Measurements from ENCODE around the gene SCN8A.

Gene SCN8A

DNA sequence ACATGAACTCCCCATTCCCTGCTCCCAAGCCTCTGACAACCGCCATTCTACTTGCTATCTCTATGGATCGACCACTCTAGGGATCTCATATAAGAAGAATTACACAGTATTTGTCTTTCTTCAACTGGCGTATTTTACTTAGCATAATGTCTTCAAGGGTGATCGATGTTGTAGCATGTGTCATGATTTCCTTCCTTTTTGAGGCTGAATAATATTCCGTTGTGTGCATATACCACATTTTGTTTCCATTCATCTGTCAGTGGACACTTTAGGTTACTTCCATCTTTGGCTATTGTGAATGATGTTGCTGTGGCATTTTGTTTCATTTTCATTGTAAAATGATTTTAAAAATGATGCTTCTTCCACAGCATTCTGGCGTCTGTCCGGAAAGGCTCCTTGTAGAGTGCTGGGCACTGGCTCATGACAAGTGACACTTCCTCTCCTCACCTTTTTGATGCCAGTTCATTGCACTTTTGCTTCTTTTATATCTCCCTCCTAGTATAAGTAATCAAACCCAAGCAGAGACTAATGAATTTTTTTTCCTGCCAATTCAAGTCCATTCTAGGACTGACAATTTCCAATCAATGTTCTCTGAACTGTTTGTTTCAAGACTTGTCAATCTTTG, 39.3 kb downstream of the SCN8A start:
- Histone ChIP-seq H2BK5ac (ENCODE audit: low read depth, low read length, poor library complexity) (no peak overlapping the region), H3K18ac (ENCODE audit: low read length) (no peak overlapping the region), H3K9me3 (ENCODE audit: insufficient read depth, low read depth, low read length) (no peaks in the 10 kb centered on the region), H4K8ac (ENCODE audit: low read depth, low read length) (no peak overlapping the region), H2AK5ac (ENCODE audit: low read length) (no peak overlapping the region), H2BK120ac (ENCODE audit: insufficient read depth, low read length, poor library complexity) (no peak overlapping the region), H3K4me3 (ENCODE audit: low read depth, low read length) (no peak overlapping the region), H4K12ac (ENCODE audit: low read depth, low read length) (no peak overlapping the region), H3K4me2 (ENCODE audit: low read length) (no peak overlapping the region), H3K4ac (ENCODE audit: low read depth, low read length) (no peak overlapping the region), H3K79me2 (ENCODE audit: control insufficient read depth, insufficient read depth, low read length, poor library complexity) (no peaks in the 10 kb centered on the region), H3K36me3 (ENCODE audit: control insufficient read depth in 1 of 2, insufficient read depth in 2 of 2, low read length in 2 of 2) (no peaks in the 10 kb centered on the region), H3K79me1 (ENCODE audit: low read length) (no peaks in the 10 kb centered on the region), H4K91ac (ENCODE audit: low read depth, low read length) (no peak overlapping the region), H3K23ac (ENCODE audit: low read length) (no peak overlapping the region), H3K27me3 (ENCODE audit: insufficient read depth, low read length) (no peaks in the 10 kb centered on the region), H3K9ac (ENCODE audit: low read length) (no peak overlapping the region), H2BK12ac (ENCODE audit: low read length) (no peak overlapping the region), H3K14ac (ENCODE audit: low read length) (no peak overlapping the region), H3K27ac (ENCODE audit: low read depth, low read length) (no peak overlapping the region), H3K4me1 (ENCODE audit: control insufficient read depth in 1 of 2, insufficient read depth in 2 of 2, low read length in 2 of 2) (no peaks in the 10 kb centered on the region), H2AFZ (ENCODE audit: insufficient read depth, low read length, poor library complexity) (no peak overlapping the region)
- no CpG with 5 or more reads among the region's 7 CpGs for WGBS (ENCODE audit: extremely low coverage, insufficient coverage, insufficient read length)
- no peak for DNase-seq

DNA sequence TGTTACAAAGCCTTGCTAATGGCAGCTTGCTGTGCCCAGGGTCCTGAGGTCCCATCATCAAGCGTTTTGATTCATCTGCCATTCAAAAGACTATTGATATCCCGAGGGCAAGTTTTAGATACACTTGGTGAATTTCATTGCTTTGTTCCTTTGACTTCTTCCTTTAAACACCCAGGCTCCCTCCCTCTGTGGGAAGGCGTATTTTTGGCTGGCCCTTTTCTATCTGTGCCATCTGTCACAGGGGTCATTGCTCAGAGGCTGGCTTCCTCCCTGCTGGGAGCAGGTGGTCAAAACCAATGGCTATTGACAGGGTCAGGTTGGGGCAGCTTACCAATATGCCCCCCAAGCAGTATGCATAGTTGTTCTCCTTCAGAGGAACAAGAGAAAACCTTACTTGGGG, 40.0 kb downstream of the SCN8A start:
- Histone ChIP-seq H3K79me2 (ENCODE audit: control insufficient read depth, insufficient read depth, low read length, poor library complexity) (no peaks in the 10 kb centered on the region), H3K79me1 (ENCODE audit: low read length) (no peaks in the 10 kb centered on the region), H3K4me2 (ENCODE audit: low read length) (no peak overlapping the region), H3K27ac (ENCODE audit: low read depth, low read length) (no peak overlapping the region), H3K18ac (ENCODE audit: low read length) (no peak overlapping the region), H3K4me3 (ENCODE audit: low read depth, low read length) (no peak overlapping the region), H3K14ac (ENCODE audit: low read length) (no peak overlapping the region), H4K12ac (ENCODE audit: low read depth, low read length) (no peak overlapping the region), H3K4me1 (ENCODE audit: control insufficient read depth in 1 of 2, insufficient read depth in 2 of 2, low read length in 2 of 2) (no peaks in the 10 kb centered on the region), H2AFZ (ENCODE audit: insufficient read depth, low read length, poor library complexity) (no peak overlapping the region), H2BK12ac (ENCODE audit: low read length) (no peak overlapping the region), H3K9ac (ENCODE audit: low read length) (no peak overlapping the region), H3K27me3 (ENCODE audit: insufficient read depth, low read length) (no peaks in the 10 kb centered on the region), H3K4ac (ENCODE audit: low read depth, low read length) (no peak overlapping the region), H3K23ac (ENCODE audit: low read length) (no peak overlapping the region), H3K9me3 (ENCODE audit: insufficient read depth, low read depth, low read length) (no peaks in the 10 kb centered on the region), H4K8ac (ENCODE audit: low read depth, low read length) (no peak overlapping the region), H2BK120ac (ENCODE audit: insufficient read depth, low read length, poor library complexity) (no peak overlapping the region), H2AK5ac (ENCODE audit: low read length) (no peak overlapping the region), H2BK5ac (ENCODE audit: low read depth, low read length, poor library complexity) (no peak overlapping the region), H4K91ac (ENCODE audit: low read depth, low read length) (no peak overlapping the region), H3K36me3 (ENCODE audit: control insufficient read depth in 1 of 2, insufficient read depth in 2 of 2, low read length in 2 of 2) (no peaks in the 10 kb centered on the region)
- no peak for DNase-seq
- no CpG with 5 or more reads among the region's 3 CpGs for WGBS (ENCODE audit: extremely low coverage, insufficient coverage, insufficient read length)

DNA sequence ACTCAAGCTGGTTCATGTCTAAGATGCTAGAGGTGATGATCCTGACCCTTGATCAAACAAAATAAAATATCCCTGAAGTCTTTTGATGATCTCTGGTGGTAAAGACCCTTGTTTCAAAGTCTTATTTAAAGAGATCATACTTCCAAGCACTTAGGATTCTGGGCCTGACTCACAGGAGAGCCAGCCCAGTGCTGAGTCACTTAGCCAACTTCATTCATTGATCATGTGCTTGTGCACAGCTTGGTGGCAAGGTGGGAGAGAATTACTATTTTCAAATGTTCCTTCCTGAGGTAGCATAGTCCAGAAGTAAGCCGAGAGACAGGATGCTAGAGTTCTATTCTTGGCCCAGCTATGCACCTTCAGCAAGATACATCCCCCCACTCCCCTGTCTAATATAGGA, 40.6 kb downstream of the SCN8A start:
- DNase-seq, result no peak
- Histone ChIP-seq H3K36me3 (ENCODE audit: control insufficient read depth in 1 of 2, insufficient read depth in 2 of 2, low read length in 2 of 2) (no peaks in the 10 kb centered on the region), H3K79me1 (ENCODE audit: low read length) (no peaks in the 10 kb centered on the region), H3K4me2 (ENCODE audit: low read length) (no peak overlapping the region), H3K79me2 (ENCODE audit: control insufficient read depth, insufficient read depth, low read length, poor library complexity) (no peaks in the 10 kb centered on the region), H3K18ac (ENCODE audit: low read length) (no peak overlapping the region), H3K27me3 (ENCODE audit: insufficient read depth, low read length) (no peaks in the 10 kb centered on the region), H3K14ac (ENCODE audit: low read length) (no peak overlapping the region), H3K4me1 (ENCODE audit: control insufficient read depth in 1 of 2, insufficient read depth in 2 of 2, low read length in 2 of 2) (no peaks in the 10 kb centered on the region), H3K4ac (ENCODE audit: low read depth, low read length) (no peak overlapping the region), H2AK5ac (ENCODE audit: low read length) (no peak overlapping the region), H2AFZ (ENCODE audit: insufficient read depth, low read length, poor library complexity) (no peak overlapping the region), H3K27ac (ENCODE audit: low read depth, low read length) (no peak overlapping the region), H3K4me3 (ENCODE audit: low read depth, low read length) (no peak overlapping the region), H2BK5ac (ENCODE audit: low read depth, low read length, poor library complexity) (no peak overlapping the region), H3K9me3 (ENCODE audit: insufficient read depth, low read depth, low read length) (no peaks in the 10 kb centered on the region), H3K9ac (ENCODE audit: low read length) (no peak overlapping the region), H2BK12ac (ENCODE audit: low read length) (no peak overlapping the region), H4K8ac (ENCODE audit: low read depth, low read length) (no peak overlapping the region), H2BK120ac (ENCODE audit: insufficient read depth, low read length, poor library complexity) (no peak overlapping the region), H4K91ac (ENCODE audit: low read depth, low read length) (no peak overlapping the region), H4K12ac (ENCODE audit: low read depth, low read length) (no peak overlapping the region), H3K23ac (ENCODE audit: low read length) (no peak overlapping the region)
- WGBS (ENCODE audit: extremely low coverage, insufficient coverage, insufficient read length), result no CpG with 5 or more reads among the region's 1 CpG

DNA sequence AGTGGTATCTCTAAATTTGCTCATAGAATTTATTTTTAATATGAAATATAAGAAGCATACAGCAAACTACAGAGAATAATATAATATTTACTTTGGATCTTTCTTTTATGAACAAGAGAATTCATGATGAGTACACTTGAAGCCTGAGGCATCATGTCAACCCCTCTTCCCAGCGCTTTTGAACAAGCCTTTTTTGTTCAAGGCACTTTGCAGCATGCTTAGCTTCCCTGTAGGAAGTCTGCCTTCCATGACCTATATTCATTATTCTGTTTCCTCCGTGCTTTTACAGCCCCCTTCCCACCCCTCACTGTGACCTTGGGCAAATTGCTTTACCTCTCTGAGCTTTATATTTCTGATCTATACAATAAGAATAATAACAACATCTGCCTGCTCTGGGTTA, 41.6 kb downstream of the SCN8A start:
- H3K4me3 ChIP-seq (ENCODE audit: low read depth, low read length), result no peak overlapping the region
- H2BK12ac ChIP-seq (ENCODE audit: low read length), result no peak overlapping the region
- DNase-seq, result no peak
- no peak overlapping the region for H3K4me2 ChIP-seq (ENCODE audit: low read length)
- H3K27me3 ChIP-seq (ENCODE audit: insufficient read depth, low read length), result no peaks in the 10 kb centered on the region
- H3K9me3 ChIP-seq (ENCODE audit: insufficient read depth, low read depth, low read length), result no peaks in the 10 kb centered on the region
- H3K79me1 ChIP-seq (ENCODE audit: low read length), result no peaks in the 10 kb centered on the region
- no peak overlapping the region for H3K27ac ChIP-seq (ENCODE audit: low read depth, low read length)
- H4K8ac ChIP-seq (ENCODE audit: low read depth, low read length), result no peak overlapping the region
- H2AK5ac ChIP-seq (ENCODE audit: low read length), result no peak overlapping the region
- no peaks in the 10 kb centered on the region for H3K79me2 ChIP-seq (ENCODE audit: control insufficient read depth, insufficient read depth, low read length, poor library complexity)
- whole genome bisulfite sequencing (ENCODE audit: extremely low coverage, insufficient coverage, insufficient read length), result no CpG with 5 or more reads among the region's 2 CpGs
- no peak overlapping the region for H3K4ac ChIP-seq (ENCODE audit: low read depth, low read length)
- H2AFZ ChIP-seq (ENCODE audit: insufficient read depth, low read length, poor library complexity), result no peak overlapping the region
- H3K9ac ChIP-seq (ENCODE audit: low read length), result no peak overlapping the region
- H3K14ac ChIP-seq (ENCODE audit: low read length), result no peak overlapping the region
- no peak overlapping the region for H3K18ac ChIP-seq (ENCODE audit: low read length)
- H2BK120ac ChIP-seq (ENCODE audit: insufficient read depth, low read length, poor library complexity), result no peak overlapping the region
- no peak overlapping the region for H3K23ac ChIP-seq (ENCODE audit: low read length)
- H2BK5ac ChIP-seq (ENCODE audit: low read depth, low read length, poor library complexity), result no peak overlapping the region
- no peaks in the 10 kb centered on the region for H3K36me3 ChIP-seq (ENCODE audit: control insufficient read depth in 1 of 2, insufficient read depth in 2 of 2, low read length in 2 of 2)
- H4K12ac ChIP-seq (ENCODE audit: low read depth, low read length), result no peak overlapping the region
- no peaks in the 10 kb centered on the region for H3K4me1 ChIP-seq (ENCODE audit: control insufficient read depth in 1 of 2, insufficient read depth in 2 of 2, low read length in 2 of 2)
- no peak overlapping the region for H4K91ac ChIP-seq (ENCODE audit: low read depth, low read length)
